HCT116 (cell line): ENCODE data around the gene SLC38A6. TPM values are rescaled to one million over a fixed set of nuclear protein-coding genes. Genes with fewer than 3 reads are reported as not detected.

Experiments used
- ATAC-seq: fragments of 200-7000 bp; cut with Tn5 transposase; 2 replicates; pipeline ENCODE4 v1.9.1; 2020; ENCODE audit warnings: mild to moderate bottlenecking, moderate library complexity
- BruUV-seq: library from RNA; stranded (reverse); fragments of 400-500 nt; replicated peaks from 2 replicates; lab custom pipeline; 2021; lab: Mats Ljungman, UMichigan
- CTCF ChIA-PET: fragments of 300-600 bp; sonication (Branson Sonifier 250); formaldehyde crosslinking; loops from one replicate; lab custom pipeline; 2021; ENCODE audit warnings: antibody characterized with exemption; lab: Charles Lee
- POLR2A ChIA-PET: fragments of 300-600, 350-600 bp; sonication (Branson Sonifier 250); formaldehyde crosslinking; loops from one replicate; lab custom pipeline; 2021; ENCODE audit warnings: antibody characterized with exemption; lab: Charles Lee
- RAD21 ChIA-PET, 2 experiments: fragments of 300-600 bp; sonication (Branson Sonifier 250); formaldehyde crosslinking; loops; one replicate each; lab custom pipeline; 2023; ENCODE audit warnings: low total read pairs in 2 of 2; ENCODE audit not compliant: uncharacterized antibody in 2 of 2, unreplicated experiment in 2 of 2, low non-redundant PET in 1 of 2; lab: Charles Lee
- DNase-seq: peaks from one replicate; pipeline ENCODE4 v3.0.0-alpha.2; 2010; ENCODE audit warnings: low read depth, low spot score
- H2AFZ ChIP-seq: fragments of 200-600 bp; shearing (Covaris generic), sonication (generic); 2 replicates; pipeline ENCODE4 v1.6.1; 2017; ENCODE audit warnings: low read depth, mixed run types, mixed read lengths, antibody characterized with exemption, low read length; ENCODE audit not compliant: poor library complexity, severe bottlenecking
- H3K27ac ChIP-seq: 2 replicates; pipeline ENCODE4 v1.5.1; 2012; ENCODE audit warnings: low read depth, low read length
- H3K27me3 ChIP-seq: fragments of 200-600 bp; sonication (generic); 2 replicates; pipeline ENCODE4 v1.6.1; 2016; ENCODE audit warnings: mixed run types, low read length, mixed read lengths; ENCODE audit not compliant: insufficient read depth
- H3K36me3 ChIP-seq, 2 experiments: fragments of 200-500 bp in 1 of 2; fragments of 200-600 bp in 1 of 2; sonication (Bioruptor generic) in 1 of 2; sonication (generic) in 1 of 2; 2 replicates each; pipeline versions ENCODE4 v1.5.1 to v1.6.1; 2014 to 2016; ENCODE audit warnings: low read length in 2 of 2, inconsistent platforms in 1 of 2, mixed read lengths in 1 of 2, mixed run types in 1 of 2; ENCODE audit not compliant: insufficient read depth in 2 of 2, control insufficient read depth in 1 of 2
- H3K4me1 ChIP-seq, 2 experiments: fragments of 200-600 bp in 1 of 2; sonication (generic) in 1 of 2; 2 replicates each; pipeline versions ENCODE4 v1.5.1 to v1.6.1; 2012 to 2017; ENCODE audit warnings: low read length in 2 of 2, inconsistent platforms in 1 of 2, mild to moderate bottlenecking in 1 of 2, mixed read lengths in 1 of 2, mixed run types in 1 of 2, moderate library complexity in 1 of 2; ENCODE audit not compliant: insufficient read depth in 2 of 2, control insufficient read depth in 1 of 2
- H3K4me2 ChIP-seq: fragments of 200-600 bp; sonication (generic); 2 replicates; pipeline ENCODE4 v1.6.1; 2017; ENCODE audit warnings: mixed run types, low read length, mixed read lengths
- H3K4me3 ChIP-seq, 2 experiments: fragments of 200-600 bp in 1 of 2; sonication (generic) in 1 of 2; replicated peaks in 1 of 2; 2 replicates each; pipeline ENCODE4 v1.5.1; 2011 to 2016; ENCODE audit warnings: low read length in 2 of 2, control low read depth in 1 of 2, low read depth in 1 of 2, mild to moderate bottlenecking in 1 of 2, mixed read lengths in 1 of 2, mixed run types in 1 of 2
- H3K79me2 ChIP-seq: fragments of 200-600 bp; sonication (generic); 2 replicates; pipeline ENCODE4 v1.6.1; 2017; ENCODE audit warnings: mild to moderate bottlenecking, mixed run types, low read length, moderate library complexity, mixed read lengths; ENCODE audit not compliant: insufficient read depth
- H3K9ac ChIP-seq: fragments of 200-600 bp; sonication (generic); 2 replicates; pipeline ENCODE4 v1.6.1; 2016; ENCODE audit warnings: low read length, mixed read lengths
- H3K9me2 ChIP-seq: fragments of 200-600 bp; sonication (generic), shearing (Covaris generic); 2 replicates; pipeline ENCODE4 v1.6.1; 2017; ENCODE audit warnings: mixed run types, mild to moderate bottlenecking, moderate library complexity; ENCODE audit not compliant: insufficient read depth
- H3K9me3 ChIP-seq, 2 experiments: fragments of 200-500 bp in 1 of 2; fragments of 200-600 bp in 1 of 2; sonication (Bioruptor generic) in 1 of 2; sonication (generic) in 1 of 2; 2 replicates each; pipeline ENCODE4 v1.6.1; 2014 to 2017; ENCODE audit warnings: low read length in 2 of 2, mixed read lengths in 2 of 2, inconsistent platforms in 1 of 2, low read depth in 1 of 2, mild to moderate bottlenecking in 1 of 2, mixed run types in 1 of 2, moderate library complexity in 1 of 2; ENCODE audit not compliant: control insufficient read depth in 1 of 2, insufficient read depth in 1 of 2
- H4K20me1 ChIP-seq: fragments of 200-600 bp; sonication (generic), shearing (Covaris generic); 2 replicates; pipeline ENCODE4 v1.6.1; 2017; ENCODE audit warnings: mixed run types, mild to moderate bottlenecking, moderate library complexity; ENCODE audit not compliant: insufficient read depth
- CBX3 ChIP-seq: IDR thresholded peaks from 2 replicates; pipeline ENCODE4 v1.6.1; 2012; ENCODE audit warnings: low read depth
- EGR1 ChIP-seq: IDR thresholded peaks from 2 replicates; pipeline ENCODE4 v1.6.1; 2012; ENCODE audit warnings: low read depth
- ELF1 ChIP-seq: IDR thresholded peaks from 2 replicates; pipeline ENCODE4 v1.6.1; 2012; ENCODE audit warnings: low read depth, borderline replicate concordance
- EZH2 ChIP-seq: fragments of 200-600 bp; sonication (generic); IDR thresholded peaks from 2 replicates; pipeline ENCODE4 v1.6.1; 2017; ENCODE audit warnings: antibody characterized with exemption, mixed run types
- EZH2phosphoT487 ChIP-seq: fragments of 200-600 bp; IDR thresholded peaks from 2 replicates; pipeline ENCODE4 v1.6.1; 2018; ENCODE audit warnings: antibody characterized with exemption, borderline replicate concordance
- FOSL1 ChIP-seq: IDR thresholded peaks from 2 replicates; pipeline ENCODE4 v1.6.1; 2012; ENCODE audit warnings: low read depth
- JUND ChIP-seq: IDR thresholded peaks from 2 replicates; pipeline ENCODE4 v1.6.1; 2012
- POLR2A ChIP-seq: IDR thresholded peaks from 2 replicates; pipeline ENCODE4 v1.7.0; 2011; ENCODE audit warnings: borderline replicate concordance; ENCODE audit not compliant: insufficient read depth, insufficient read length; ENCODE audit errors: extremely low read depth
- POLR2AphosphoS5 ChIP-seq: IDR thresholded peaks from 2 replicates; pipeline ENCODE4 v1.6.1; 2011; ENCODE audit warnings: mild to moderate bottlenecking, low read depth, low read length, moderate library complexity
- RAD21 ChIP-seq: IDR thresholded peaks from 2 replicates; pipeline ENCODE4 v1.6.1; 2012; ENCODE audit warnings: low read depth, mild to moderate bottlenecking
- SIN3A ChIP-seq: IDR thresholded peaks from 2 replicates; pipeline ENCODE4 v1.6.1; 2012; ENCODE audit warnings: low read depth
- TCF7L2 ChIP-seq: IDR thresholded peaks from 2 replicates; pipeline ENCODE4 v1.7.0; 2011; ENCODE audit warnings: borderline replicate concordance, inconsistent platforms; ENCODE audit not compliant: insufficient read depth, insufficient read length; ENCODE audit errors: extremely low read depth
- intact Hi-C: fragments of 100-400 bp; cut with micrococcal nuclease; formaldehyde crosslinking; loops from 2 replicates; pipeline ENCODE4 v1.10.0; 2022
- total RNA-seq: library from RNA; stranded (reverse); gene quantifications from one replicate; pipeline ENCODE4 v1.2.1, GENCODE V29; 2021; ENCODE audit not compliant: unreplicated experiment
- TF ChIP-seq, protein P1 (sequence below): IDR thresholded peaks from 2 replicates; pipeline ENCODE4 v1.6.1; 2012
- TF ChIP-seq, protein P2 (sequence below): IDR thresholded peaks from 2 replicates; pipeline ENCODE4 v1.6.1; 2011; ENCODE audit warnings: mild to moderate bottlenecking, low read length, moderate library complexity; ENCODE audit not compliant: insufficient replicate concordance; ENCODE audit errors: extremely low read depth

The SLC38A6 gene
- total RNA-seq, 1 experiment from 2014 or later = 9.5 TPM

DNA sequence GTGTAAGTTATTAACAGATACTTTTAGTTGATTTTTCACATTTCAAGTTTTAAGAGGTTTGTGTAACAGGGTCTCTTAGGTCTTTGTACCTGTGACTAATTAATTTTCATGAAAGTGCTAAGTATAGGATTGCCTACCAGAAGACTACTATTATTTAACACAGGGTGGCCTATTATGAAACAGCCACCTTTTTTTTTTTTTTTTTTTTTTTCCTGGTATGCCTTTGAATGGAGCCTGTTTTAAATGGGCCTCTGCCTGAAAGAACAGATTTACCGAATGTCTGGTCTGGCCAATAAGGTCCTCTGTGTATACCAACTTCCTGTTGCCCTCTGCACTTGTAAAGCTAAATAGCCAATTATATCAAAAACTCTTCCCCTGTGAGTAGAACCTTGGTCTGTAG, 62.5 kb downstream of the SLC38A6 start:
- H3K9me3 ChIP-seq = no peaks in the 10 kb centered on the region
- no peaks in the 10 kb centered on the region for H3K79me2 ChIP-seq
- intact Hi-C loops = no loop called here
- ATAC-seq = no peak
- RAD21 ChIA-PET = no interaction called here
- no peak overlapping the region for H3K9ac ChIP-seq
- H3K27me3 ChIP-seq = no peaks in the 10 kb centered on the region
- POLR2A ChIA-PET = no interaction called here
- no peaks in the 10 kb centered on the region for H4K20me1 ChIP-seq
- CTCF ChIA-PET = no interaction called here
- no peaks in the 10 kb centered on the region for H3K36me3 ChIP-seq
- H3K4me1 ChIP-seq = no peaks in the 10 kb centered on the region
- no peak overlapping the region for H3K27ac ChIP-seq
- no peaks in the 10 kb centered on the region for H3K9me2 ChIP-seq
- no peak overlapping the region for H2AFZ ChIP-seq
- no TSS peak for BruUV-seq
- TF ChIP-seq EGR1 (no peak), RAD21 (no peak), POLR2AphosphoS5 (no peak), SIN3A (no peak), ELF1 (no peak), TCF7L2 (no peak), JUND (no peak), POLR2A (no peak), FOSL1 (no peak), EZH2 (no peak), CBX3 (no peak), EZH2phosphoT487 (no peak)
- TF ChIP-seq, protein P1, sequence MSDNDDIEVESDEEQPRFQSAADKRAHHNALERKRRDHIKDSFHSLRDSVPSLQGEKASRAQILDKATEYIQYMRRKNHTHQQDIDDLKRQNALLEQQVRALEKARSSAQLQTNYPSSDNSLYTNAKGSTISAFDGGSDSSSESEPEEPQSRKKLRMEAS = no peak
- TF ChIP-seq, protein P2, sequence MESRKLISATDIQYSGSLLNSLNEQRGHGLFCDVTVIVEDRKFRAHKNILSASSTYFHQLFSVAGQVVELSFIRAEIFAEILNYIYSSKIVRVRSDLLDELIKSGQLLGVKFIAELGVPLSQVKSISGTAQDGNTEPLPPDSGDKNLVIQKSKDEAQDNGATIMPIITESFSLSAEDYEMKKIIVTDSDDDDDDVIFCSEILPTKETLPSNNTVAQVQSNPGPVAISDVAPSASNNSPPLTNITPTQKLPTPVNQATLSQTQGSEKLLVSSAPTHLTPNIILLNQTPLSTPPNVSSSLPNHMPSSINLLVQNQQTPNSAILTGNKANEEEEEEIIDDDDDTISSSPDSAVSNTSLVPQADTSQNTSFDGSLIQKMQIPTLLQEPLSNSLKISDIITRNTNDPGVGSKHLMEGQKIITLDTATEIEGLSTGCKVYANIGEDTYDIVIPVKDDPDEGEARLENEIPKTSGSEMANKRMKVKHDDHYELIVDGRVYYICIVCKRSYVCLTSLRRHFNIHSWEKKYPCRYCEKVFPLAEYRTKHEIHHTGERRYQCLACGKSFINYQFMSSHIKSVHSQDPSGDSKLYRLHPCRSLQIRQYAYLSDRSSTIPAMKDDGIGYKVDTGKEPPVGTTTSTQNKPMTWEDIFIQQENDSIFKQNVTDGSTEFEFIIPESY = no peak
- H3K4me3 ChIP-seq = no peak overlapping the region
- DNase-seq = no peak
- no peak overlapping the region for H3K4me2 ChIP-seq
